RPMI8226 (cell line): ENCODE results near the gene CACNA1A.
A peak's percentile ranks its signal among the peaks of the same experiment; 100 is the strongest.

Experiments used
- DNase-seq: peaks from one replicate; pipeline ENCODE4 v3.0.0-alpha.2; 2015

Gene CACNA1A

GRCh38 chr19:13301627-13302334, 204.5 kb downstream of the CACNA1A start:
- DNase-seq = no peak

DNA sequence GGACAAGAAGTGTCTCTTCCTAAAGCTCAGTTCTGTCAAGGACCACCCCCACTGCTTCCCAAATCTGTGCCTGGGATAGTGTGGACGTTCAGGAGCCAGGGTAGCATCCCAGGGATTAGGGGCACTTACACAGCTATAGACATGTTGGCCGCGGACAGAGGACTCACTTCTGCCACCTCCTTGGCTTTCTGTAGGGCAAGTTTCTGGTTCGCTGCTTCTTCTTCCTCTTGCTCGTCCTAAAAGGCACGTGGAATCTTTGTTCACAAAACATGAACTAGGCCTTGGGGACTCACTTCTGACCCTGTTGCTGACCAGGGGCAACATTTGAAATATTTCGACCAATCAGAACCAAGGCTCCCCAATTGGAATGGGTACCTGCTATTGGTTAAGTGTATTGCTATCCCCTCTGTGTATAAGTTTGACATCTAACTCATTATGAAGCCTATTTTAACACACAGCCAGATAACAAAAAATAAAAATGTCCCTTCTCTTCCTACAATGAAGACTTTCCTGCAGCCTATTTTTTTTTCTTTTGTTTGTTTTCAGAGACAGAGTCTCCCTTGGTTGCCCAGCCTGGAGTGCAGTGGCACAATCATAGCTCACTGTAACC, 205.8 kb downstream of the CACNA1A start:
- DNase-seq = no peak

GRCh38 chr19:13299838-13300237, 206.4 kb downstream of the CACNA1A start:
- peak; percentile 18 for DNase-seq

GRCh38 chr19:13298565-13299481, 207.5 kb downstream of the CACNA1A start:
- no peak for DNase-seq

GRCh38 chr19:13297023-13297422, 209.3 kb downstream of the CACNA1A start:
- DNase-seq = no peak

GRCh38 chr19:13294812-13295567, 211.3 kb downstream of the CACNA1A start:
- DNase-seq = no peak

DNA sequence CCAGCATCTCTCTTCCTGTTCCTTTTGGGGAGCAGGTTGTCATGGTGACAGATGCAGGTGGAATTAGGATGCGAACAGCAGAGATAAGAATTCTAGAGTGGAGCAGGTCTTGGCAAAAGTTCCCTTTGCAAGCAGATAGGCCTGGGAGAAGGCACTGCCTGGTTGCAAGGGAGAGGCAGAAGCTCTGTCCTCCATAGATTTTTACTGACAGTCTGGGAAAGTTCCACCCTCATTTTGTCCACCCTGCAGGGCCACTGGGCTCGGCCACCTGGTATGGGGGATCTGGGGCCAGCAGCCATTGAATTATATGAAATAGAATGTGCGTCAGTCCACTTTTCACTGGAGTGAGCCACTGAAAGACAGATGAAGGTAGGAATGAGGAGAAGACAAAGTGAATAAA, 214.4 kb downstream of the CACNA1A start:
- no peak for DNase-seq

- DNase-seq = no peak
Observed at GRCh38 chr19:13290741-13291140, 215.5 kb downstream of the CACNA1A start.

DNA sequence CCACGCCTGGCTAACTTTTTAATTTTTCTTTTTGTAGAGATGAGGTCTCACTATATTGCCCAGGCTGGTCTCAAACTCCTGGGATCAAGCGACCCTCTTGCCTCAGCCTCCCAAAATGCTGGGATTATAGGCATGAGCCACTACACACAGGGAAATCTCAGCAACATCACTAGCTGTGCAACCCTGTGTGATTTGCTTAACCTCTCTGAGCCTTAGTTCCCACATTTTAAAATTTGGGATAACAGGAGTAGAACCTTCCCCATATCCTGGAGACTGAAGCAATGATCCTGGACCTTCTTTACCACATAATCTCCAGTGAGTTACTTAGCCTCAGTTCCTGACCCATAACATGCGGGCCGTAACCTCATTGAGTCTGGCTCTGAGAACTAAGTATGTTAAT, 217.0 kb downstream of the CACNA1A start:
- DNase-seq = no peak

DNA sequence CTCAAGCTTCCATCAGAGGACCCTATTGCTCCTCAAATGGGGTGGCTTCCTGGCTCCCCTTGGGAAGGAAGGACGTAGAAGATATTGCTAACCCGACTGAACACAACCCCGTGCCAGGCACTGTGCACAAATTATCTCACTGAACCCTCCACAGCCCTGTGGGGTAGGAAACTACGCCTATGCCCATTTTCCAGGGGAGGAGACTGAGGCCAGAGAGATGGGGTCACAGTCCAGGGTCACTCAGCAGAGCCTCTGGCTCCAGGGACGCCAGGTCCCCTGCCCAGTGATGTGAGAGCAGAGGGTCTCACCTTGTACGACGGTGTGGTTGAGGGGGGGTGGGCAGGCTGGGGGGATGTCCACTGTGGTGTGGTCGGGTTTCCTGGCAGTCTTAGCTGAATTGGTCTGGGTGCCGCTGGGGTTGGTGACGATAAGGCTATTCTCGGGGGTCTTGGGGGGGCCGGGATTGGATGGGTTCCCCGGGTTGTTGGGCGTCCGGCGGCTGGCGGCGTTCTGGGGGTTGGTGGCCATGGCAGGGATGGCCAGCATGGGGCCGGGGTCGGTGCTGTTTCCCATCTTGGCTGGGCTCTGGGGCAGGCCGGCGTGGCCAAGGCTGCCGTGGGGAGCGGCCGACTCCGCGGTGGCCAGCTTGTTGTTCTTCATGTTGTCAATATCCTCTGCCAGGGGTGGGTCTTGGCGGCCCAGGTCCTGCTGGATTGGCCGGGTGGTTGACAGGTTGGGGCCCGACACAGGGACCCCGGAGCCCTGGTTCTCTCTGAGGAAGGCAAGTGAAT, 219.9 kb downstream of the CACNA1A start:
- no peak for DNase-seq

- DNase-seq = no peak
Observed at GRCh38 chr19:13284929-13285928, 221.1 kb downstream of the CACNA1A start.

DNA sequence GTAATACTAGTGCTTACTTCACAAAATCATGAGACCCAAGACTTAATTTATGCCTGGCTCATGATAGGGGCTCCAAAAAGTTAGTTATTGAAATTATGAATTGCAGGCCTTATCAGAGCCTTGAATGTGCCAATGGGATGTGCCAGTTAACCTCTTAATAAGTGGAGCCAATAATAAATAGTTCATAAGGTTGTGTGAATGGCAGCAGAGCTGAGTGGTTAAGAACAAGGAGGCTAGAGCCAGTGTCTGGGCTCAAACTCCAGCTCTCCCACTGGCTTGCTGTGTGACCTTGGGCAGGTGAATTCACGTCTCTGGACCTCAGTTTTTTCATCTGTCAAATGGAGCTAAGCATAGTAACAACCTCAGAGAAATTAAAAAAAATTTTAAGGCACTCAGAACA, 222.4 kb downstream of the CACNA1A start:
- no peak for DNase-seq

- DNase-seq = no peak
Observed at GRCh38 chr19:13282486-13283065, 223.7 kb downstream of the CACNA1A start.

DNA sequence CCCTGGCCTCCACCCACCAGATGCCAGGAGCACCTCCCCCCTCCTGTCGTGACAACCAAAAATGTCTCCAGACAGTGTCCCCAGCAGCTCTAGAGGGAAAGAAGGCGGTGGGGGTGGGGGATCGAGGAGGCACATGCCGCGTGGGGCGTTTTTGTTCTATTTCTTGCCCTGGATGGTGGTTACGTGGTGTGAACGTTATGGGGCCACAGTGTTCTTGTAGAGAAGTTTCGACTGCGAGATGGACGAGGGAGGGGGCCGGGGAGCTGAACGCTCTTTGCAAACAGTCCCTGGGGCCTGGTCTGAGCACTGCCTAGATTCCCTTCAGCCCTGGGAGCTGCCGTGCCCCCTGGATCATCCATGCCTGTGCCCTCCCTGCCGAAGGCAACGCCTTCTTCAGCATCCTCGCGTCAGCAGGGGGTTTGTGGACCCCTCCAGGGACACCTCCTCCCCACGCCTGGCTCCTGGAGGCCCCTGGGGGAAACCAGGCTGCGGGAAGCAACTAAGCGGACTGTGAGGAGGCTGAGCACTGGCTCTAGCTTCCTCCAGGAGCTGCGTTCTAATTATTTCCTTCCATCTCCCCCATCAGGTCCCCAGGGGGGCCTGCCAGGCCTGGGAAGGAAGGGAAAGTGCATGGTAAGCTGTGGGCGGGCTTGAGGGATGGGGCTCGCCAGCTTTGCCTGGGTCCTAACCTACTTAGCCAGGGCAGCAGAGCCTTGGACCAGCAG, 224.6 kb downstream of the CACNA1A start:
- DNase-seq = no peak

GRCh38 chr19:13277104-13277809, 229.0 kb downstream of the CACNA1A start:
- peak; percentile 80 for DNase-seq

GRCh38 chr19:13275016-13275722, 231.1 kb downstream of the CACNA1A start:
- DNase-seq = no peak

DNA sequence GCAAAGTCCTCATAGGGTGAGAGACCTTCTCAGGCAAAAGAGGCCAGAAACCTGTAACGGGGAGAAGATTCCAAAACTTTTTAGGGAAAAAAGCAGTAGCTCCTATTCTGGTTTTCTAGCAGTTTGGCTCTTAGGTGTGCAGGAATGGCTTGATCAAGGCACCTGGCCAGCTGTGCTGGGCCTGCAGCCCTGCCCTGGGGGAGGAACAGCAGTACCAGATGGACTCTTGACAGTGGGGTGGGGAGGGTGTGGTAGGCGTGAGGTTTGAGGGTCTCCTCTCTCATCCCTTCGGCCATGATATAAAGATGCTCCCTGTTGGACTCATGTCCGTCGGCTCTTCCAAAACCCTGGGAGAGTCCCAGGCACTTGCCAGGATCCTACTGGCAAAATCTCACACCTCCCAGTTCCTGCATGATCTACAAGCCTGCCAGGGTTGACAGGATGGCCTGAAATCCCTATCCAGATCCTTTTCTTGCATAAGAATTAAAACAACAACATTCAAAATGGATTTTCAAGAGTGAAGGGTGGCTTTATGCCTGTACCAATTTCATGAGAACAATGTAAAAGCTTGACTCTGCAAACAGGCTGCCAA, 235.7 kb downstream of the CACNA1A start:
- DNase-seq = no peak

DNA sequence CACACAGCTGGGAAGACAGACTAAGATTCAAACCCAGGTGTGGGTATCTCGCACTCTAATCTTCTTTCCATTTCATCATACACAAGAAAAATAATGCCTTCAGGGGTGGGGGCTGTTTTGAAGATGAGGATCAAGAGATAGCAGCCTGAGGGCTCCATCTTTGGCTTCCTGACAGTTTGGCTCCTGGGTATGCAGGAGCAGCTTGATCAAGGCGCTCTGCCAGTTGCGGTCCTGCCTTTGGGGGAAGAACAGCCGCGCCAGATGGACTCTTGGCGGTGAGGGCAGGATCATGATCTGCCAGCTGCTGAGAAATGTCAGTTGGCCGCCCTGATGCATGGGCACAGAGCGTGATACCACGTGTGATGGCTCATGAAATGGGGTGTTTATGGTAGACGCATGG, 236.9 kb downstream of the CACNA1A start:
- no peak for DNase-seq
